WTC11 (cell line): ENCODE measurements around the gene DMTF1.

Source experiments
- ATF2 ChIP-seq: sonication (generic); formaldehyde crosslinking; IDR thresholded peaks from 2 replicates; pipeline ENCODE4 v1.8.1; 2022; ENCODE audit warnings: low read depth, missing genetic modification reagents, borderline replicate concordance
- CTCF ChIP-seq: fragments of 200-600 bp; IDR thresholded peaks from 2 replicates; pipeline ENCODE4 v1.8.0; 2022; ENCODE audit warnings: antibody characterized with exemption
- SP1 ChIP-seq: sonication (generic); formaldehyde crosslinking; conservative IDR thresholded peaks from 2 replicates; pipeline ENCODE4 v1.8.1; 2022; ENCODE audit warnings: missing genetic modification reagents
- TEAD4 ChIP-seq: sonication (generic); formaldehyde crosslinking; IDR thresholded peaks from 2 replicates; pipeline ENCODE4 v1.8.0; 2022; ENCODE audit warnings: mild to moderate bottlenecking, missing genetic modification reagents

- TF ChIP-seq SP1 (CRISPR knock-in tag), result no peak
- no peak for TF ChIP-seq TEAD4 (CRISPR knock-in tag)
- no peak for TF ChIP-seq CTCF
- no peak for TF ChIP-seq ATF2
Observed at GRCh38 chr7:87170828-87171227, 18.6 kb downstream of the DMTF1 start.
